Neural crest cell (in vitro differentiated cells): ENCODE measurements around the gene MTHFD1L. TPM values are rescaled to one million over a fixed set of nuclear protein-coding genes. Genes with fewer than 3 reads are reported as not detected.

Experiments used
- DNase-seq: peaks from one replicate; pipeline ENCODE4 v3.0.0; 2021; ENCODE audit warnings: low read depth, mixed read lengths, low spot score
- H3K27ac Mint-ChIP-seq: one replicate; pipeline ENCODE4 v1.8.0; 2021; ENCODE audit warnings: mild to moderate bottlenecking, mixed read lengths; ENCODE audit not compliant: unreplicated experiment
- H3K27me3 Mint-ChIP-seq: 2 replicates; pipeline ENCODE4 v1.8.0; 2021; ENCODE audit warnings: low read depth, mild to moderate bottlenecking, mixed read lengths
- H3K36me3 Mint-ChIP-seq: 2 replicates; pipeline ENCODE4 v1.8.0; 2021; ENCODE audit warnings: low read depth, mild to moderate bottlenecking, mixed read lengths
- H3K4me1 Mint-ChIP-seq: 2 replicates; pipeline ENCODE4 v1.8.0; 2021; ENCODE audit warnings: mixed read lengths
- H3K4me3 Mint-ChIP-seq: one replicate; pipeline ENCODE4 v1.8.0; 2021; ENCODE audit warnings: mild to moderate bottlenecking, mixed read lengths
- H3K9me3 Mint-ChIP-seq: 2 replicates; pipeline ENCODE4 v1.8.0; 2021; ENCODE audit warnings: mixed read lengths
- total RNA-seq: library from RNA; stranded (reverse); gene quantifications from 2 replicates; pipeline ENCODE4 v1.2.1, GENCODE V29; 2021
- TF ChIP-seq, protein P1 (sequence below): fragments of 200-600 bp; sonication (generic); conservative IDR thresholded peaks from 2 replicates; pipeline ENCODE4 v1.5.0; 2021; ENCODE audit warnings: antibody characterized with exemption, mild to moderate bottlenecking

Gene MTHFD1L
- total RNA-seq, 1 donor from 2014 or later: 71.3 TPM

- no peaks in the 10 kb centered on the region for H3K27me3 Mint-ChIP-seq
- peaks cover 30% of the 10 kb centered on the region for H3K36me3 Mint-ChIP-seq
- H3K27ac Mint-ChIP-seq: no peak overlapping the region
- H3K9me3 Mint-ChIP-seq: no peaks in the 10 kb centered on the region
- peaks cover 10% of the 10 kb centered on the region for H3K4me1 Mint-ChIP-seq
- no peak for DNase-seq
- no peak overlapping the region for H3K4me3 Mint-ChIP-seq
- TF ChIP-seq, protein P1, sequence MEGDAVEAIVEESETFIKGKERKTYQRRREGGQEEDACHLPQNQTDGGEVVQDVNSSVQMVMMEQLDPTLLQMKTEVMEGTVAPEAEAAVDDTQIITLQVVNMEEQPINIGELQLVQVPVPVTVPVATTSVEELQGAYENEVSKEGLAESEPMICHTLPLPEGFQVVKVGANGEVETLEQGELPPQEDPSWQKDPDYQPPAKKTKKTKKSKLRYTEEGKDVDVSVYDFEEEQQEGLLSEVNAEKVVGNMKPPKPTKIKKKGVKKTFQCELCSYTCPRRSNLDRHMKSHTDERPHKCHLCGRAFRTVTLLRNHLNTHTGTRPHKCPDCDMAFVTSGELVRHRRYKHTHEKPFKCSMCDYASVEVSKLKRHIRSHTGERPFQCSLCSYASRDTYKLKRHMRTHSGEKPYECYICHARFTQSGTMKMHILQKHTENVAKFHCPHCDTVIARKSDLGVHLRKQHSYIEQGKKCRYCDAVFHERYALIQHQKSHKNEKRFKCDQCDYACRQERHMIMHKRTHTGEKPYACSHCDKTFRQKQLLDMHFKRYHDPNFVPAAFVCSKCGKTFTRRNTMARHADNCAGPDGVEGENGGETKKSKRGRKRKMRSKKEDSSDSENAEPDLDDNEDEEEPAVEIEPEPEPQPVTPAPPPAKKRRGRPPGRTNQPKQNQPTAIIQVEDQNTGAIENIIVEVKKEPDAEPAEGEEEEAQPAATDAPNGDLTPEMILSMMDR: no peak
Observed at GRCh38 chr6:151051164-151051563, 185.7 kb downstream of the MTHFD1L start.

GRCh38 chr6:151052021-151052646, 186.6 kb downstream of the MTHFD1L start:
- TF ChIP-seq, protein P1: no peak
- peaks cover 10% of the 10 kb centered on the region for H3K4me1 Mint-ChIP-seq
- peaks cover 30% of the 10 kb centered on the region for H3K36me3 Mint-ChIP-seq
- DNase-seq: no peak
- no peak overlapping the region for H3K4me3 Mint-ChIP-seq
- no peak overlapping the region for H3K27ac Mint-ChIP-seq
- no peaks in the 10 kb centered on the region for H3K27me3 Mint-ChIP-seq
- no peaks in the 10 kb centered on the region for H3K9me3 Mint-ChIP-seq

- no peak for DNase-seq
- H3K27ac Mint-ChIP-seq: no peak overlapping the region
- peaks cover 19% of the 10 kb centered on the region for H3K36me3 Mint-ChIP-seq
- H3K4me3 Mint-ChIP-seq: no peak overlapping the region
- TF ChIP-seq, protein P1: no peak
- H3K27me3 Mint-ChIP-seq: no peaks in the 10 kb centered on the region
- H3K9me3 Mint-ChIP-seq: no peaks in the 10 kb centered on the region
- H3K4me1 Mint-ChIP-seq: peaks cover 10% of the 10 kb centered on the region
Observed at GRCh38 chr6:151054306-151054705, 188.8 kb downstream of the MTHFD1L start.

DNA sequence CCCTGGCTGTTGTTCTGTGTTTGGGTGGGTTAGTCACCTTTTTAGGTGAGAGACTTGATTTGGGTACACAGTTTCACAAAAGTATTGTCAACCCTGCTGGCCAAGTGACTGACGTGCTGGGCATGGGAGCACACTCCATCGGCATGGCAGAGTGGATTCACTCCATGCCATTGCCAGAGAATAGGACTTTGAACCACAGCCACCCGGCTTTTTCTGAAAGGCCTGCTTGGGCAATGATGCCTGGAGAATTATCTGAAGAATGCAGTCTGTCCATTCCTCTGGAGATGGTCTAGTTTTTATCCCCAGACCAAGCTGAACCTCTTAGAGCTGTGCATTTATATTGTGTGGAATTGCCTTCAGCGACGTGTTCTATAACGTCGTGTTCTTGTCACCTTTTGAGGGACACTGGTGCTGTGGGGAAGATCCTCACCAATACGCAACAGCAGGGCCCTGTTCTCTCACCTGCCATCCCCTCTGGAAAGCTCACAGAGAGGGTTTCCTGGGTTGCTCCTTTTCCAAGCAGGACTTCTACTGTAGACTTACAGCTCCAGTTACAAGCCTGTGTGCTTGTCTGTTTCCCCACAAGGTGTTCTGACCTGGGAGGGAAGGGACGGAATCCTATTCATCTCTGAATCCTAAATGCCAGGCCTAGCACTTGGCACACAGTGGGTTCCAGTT, 190.9 kb downstream of the MTHFD1L start:
- no peaks in the 10 kb centered on the region for H3K9me3 Mint-ChIP-seq
- no peak overlapping the region for H3K4me3 Mint-ChIP-seq
- TF ChIP-seq, protein P1: no peak
- DNase-seq: no peak
- no peak overlapping the region for H3K27ac Mint-ChIP-seq
- peaks cover 14% of the 10 kb centered on the region for H3K36me3 Mint-ChIP-seq
- no peaks in the 10 kb centered on the region for H3K27me3 Mint-ChIP-seq
- H3K4me1 Mint-ChIP-seq: peaks cover 10% of the 10 kb centered on the region

DNA sequence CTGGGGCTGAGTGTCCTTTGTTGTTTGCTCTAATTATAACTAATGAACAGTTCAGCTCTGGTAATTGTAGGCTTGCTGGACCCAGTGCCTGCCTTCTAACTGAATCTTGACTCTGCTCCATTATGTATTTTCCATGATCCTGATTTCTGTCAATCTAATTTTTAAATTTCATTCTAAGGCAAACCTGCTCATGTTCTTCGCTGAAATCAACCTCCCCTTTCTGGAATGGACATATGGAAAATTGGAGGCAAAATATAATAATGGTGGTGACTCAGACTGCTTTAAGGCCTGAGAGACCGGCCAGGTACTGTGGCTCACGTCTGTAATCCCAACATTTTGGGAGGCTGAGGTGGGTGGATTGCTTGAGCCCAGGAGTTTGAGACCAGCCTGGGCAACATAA, 191.6 kb downstream of the MTHFD1L start:
- peaks cover 10% of the 10 kb centered on the region for H3K4me1 Mint-ChIP-seq
- TF ChIP-seq, protein P1: no peak
- no peak for DNase-seq
- no peak overlapping the region for H3K4me3 Mint-ChIP-seq
- no peaks in the 10 kb centered on the region for H3K9me3 Mint-ChIP-seq
- peaks cover 7% of the 10 kb centered on the region for H3K36me3 Mint-ChIP-seq
- no peaks in the 10 kb centered on the region for H3K27me3 Mint-ChIP-seq
- H3K27ac Mint-ChIP-seq: no peak overlapping the region
